Measurements from ENCODE around the gene MITF. TPM values are rescaled to one million over a fixed set of nuclear protein-coding genes. Genes with fewer than 3 reads are reported as not detected.

Gene MITF
- total RNA-seq, 4 donors from 2014 or later, result 2.1 to 9.1 (median 4.7) TPM

- TF ChIP-seq POLR2A (IDR thresholded peaks at IDR 0.05) (no peak), CTCF (IDR thresholded peaks at IDR 0.05) (no peak)
- Histone ChIP-seq H3K27ac (no peak overlapping the region), H3K4me1 (no peaks in the 10 kb centered on the region), H3K36me3 (no peaks in the 10 kb centered on the region), H3K9me3 (no peaks in the 10 kb centered on the region), H3K27me3 (no peaks in the 10 kb centered on the region), H3K4me3 (no peak overlapping the region)
- DNase-seq, result no peak
These were observed 254.5 kb downstream of the MITF start for GRCh38 chr3:69993757-69994156.

- no peaks in the 10 kb centered on the region for H3K36me3 ChIP-seq
- H3K27me3 ChIP-seq, result no peaks in the 10 kb centered on the region
- TF ChIP-seq CTCF (IDR thresholded peaks at IDR 0.05), result no peak
- no peak for TF ChIP-seq POLR2A (IDR thresholded peaks at IDR 0.05)
- no peaks in the 10 kb centered on the region for H3K4me1 ChIP-seq
- H3K4me3 ChIP-seq, result no peak overlapping the region
- no peaks in the 10 kb centered on the region for H3K9me3 ChIP-seq
- DNase-seq, result no peak
- H3K27ac ChIP-seq, result no peak overlapping the region
These were observed 255.7 kb downstream of the MITF start for GRCh38 chr3:69994919-69995318.

- Histone ChIP-seq H3K27me3 (no peaks in the 10 kb centered on the region), H3K4me1 (no peaks in the 10 kb centered on the region), H3K27ac (peak overlapping the region in 1 of 4 donors; percentile 75), H3K36me3 (no peaks in the 10 kb centered on the region), H3K4me3 (no peak overlapping the region), H3K9me3 (no peaks in the 10 kb centered on the region)
- no peak for DNase-seq
- TF ChIP-seq CTCF (IDR thresholded peaks at IDR 0.05) (no peak), POLR2A (IDR thresholded peaks at IDR 0.05) (no peak)
These were observed 258.5 kb downstream of the MITF start for GRCh38 chr3:69997631-69998307.

- H3K4me3 ChIP-seq, result no peak overlapping the region
- no peaks in the 10 kb centered on the region for H3K4me1 ChIP-seq
- peak overlapping the region; percentile 43 to 75 (median 60) for H3K27ac ChIP-seq
- no peaks in the 10 kb centered on the region for H3K27me3 ChIP-seq
- no peak for DNase-seq
- no peaks in the 10 kb centered on the region for H3K36me3 ChIP-seq
- no peaks in the 10 kb centered on the region for H3K9me3 ChIP-seq
- no peak for TF ChIP-seq CTCF (IDR thresholded peaks at IDR 0.05)
- no peak for TF ChIP-seq POLR2A (IDR thresholded peaks at IDR 0.05)
These were observed 259.5 kb downstream of the MITF start for GRCh38 chr3:69998759-69999139.

- H3K4me3 ChIP-seq, result no peak within 1 kb of the TSS
- H3K9me3 ChIP-seq, result no peaks in the 10 kb centered on the region
- TF ChIP-seq CTCF (IDR thresholded peaks at IDR 0.05), result no peak
- no peak for TF ChIP-seq POLR2A (IDR thresholded peaks at IDR 0.05)
- no peak for DNase-seq
- no peaks in the 10 kb centered on the region for H3K4me1 ChIP-seq
- H3K36me3 ChIP-seq, result no peaks in the 10 kb centered on the region
- peak within 1 kb of the TSS; percentile 43 to 75 (median 60) for H3K27ac ChIP-seq
- H3K27me3 ChIP-seq, result no peaks in the 10 kb centered on the region
These were observed 260.1 kb downstream of the MITF start, which contains the start of gene SAMMSON for GRCh38 chr3:69999140-70000027. Gene SAMMSON, plus strand, starts transcription at chr3:69999733.
